A673 (cell line): ENCODE data around the gene MYD88.

Experiments used
- CTCF ChIP-seq: fragments of 300-800, 200-600 bp; sonication (generic); conservative IDR thresholded peaks from 2 replicates; pipeline ENCODE4 v1.5.1; 2017; ENCODE audit warnings: low read depth, mild to moderate bottlenecking, antibody characterized with exemption, low read length, moderate library complexity, mixed read lengths
- EZH2 ChIP-seq: fragments of 200-600 bp; sonication (generic); IDR thresholded peaks from 2 replicates; pipeline ENCODE4 v1.6.1; 2017; ENCODE audit warnings: borderline replicate concordance, low read depth, mild to moderate bottlenecking, mixed read lengths, antibody characterized with exemption, low read length; ENCODE audit not compliant: poor library complexity, severe bottlenecking

DNA sequence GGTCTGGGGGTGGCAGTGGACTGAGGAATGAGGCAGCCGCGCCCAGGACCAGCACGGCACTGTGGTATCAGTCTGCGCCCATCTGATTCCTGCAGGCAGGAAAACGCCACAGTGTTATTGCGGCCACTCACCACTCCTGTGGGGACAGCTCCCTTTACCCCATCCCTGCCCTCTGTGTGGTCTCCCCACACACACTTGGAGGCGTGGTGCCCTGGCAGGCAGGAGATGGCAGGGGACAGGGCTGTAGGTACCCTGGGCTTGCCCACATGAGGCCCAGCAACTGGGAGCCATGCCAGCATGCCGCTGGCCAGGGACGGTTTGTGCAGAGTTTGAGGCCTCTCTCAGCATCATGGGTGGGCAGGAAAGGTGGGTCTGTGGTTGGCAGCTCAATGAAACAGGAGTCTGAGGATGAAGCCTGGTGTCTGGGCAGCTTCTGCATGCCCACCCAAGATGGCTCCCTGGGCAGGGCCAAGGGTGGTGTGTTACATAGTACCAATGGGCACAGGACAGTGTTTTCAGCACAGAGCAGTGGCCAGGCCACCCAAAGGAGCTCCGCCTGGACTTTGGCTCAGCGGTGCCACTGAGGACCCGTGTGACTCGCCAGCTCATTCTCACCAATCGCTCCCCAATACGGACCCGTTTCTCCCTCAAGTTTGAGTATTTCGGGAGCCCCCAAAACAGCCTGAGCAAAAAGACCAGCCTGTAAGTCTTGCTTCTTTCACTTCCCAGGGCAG, 28.7 kb upstream of the MYD88 start:
- TF ChIP-seq CTCF (no peak), EZH2 (no peak)
